IPS-20b (cell line): ENCODE results near the gene IRAG1.

Experiments used
- H3K27ac ChIP-seq: one replicate; pipeline ENCODE4 v1.5.1; 2013; ENCODE audit warnings: low read length
- H3K27me3 ChIP-seq: 2 replicates; pipeline ENCODE4 v1.6.1; 2013; ENCODE audit warnings: mild to moderate bottlenecking, low read length, inconsistent platforms; ENCODE audit not compliant: insufficient read depth
- H3K36me3 ChIP-seq: 2 replicates; pipeline ENCODE4 v1.6.1; 2013; ENCODE audit warnings: low read depth, mild to moderate bottlenecking, inconsistent platforms, low read length, moderate library complexity; ENCODE audit not compliant: insufficient read depth
- H3K4me1 ChIP-seq: 2 replicates; pipeline ENCODE4 v1.6.1; 2013; ENCODE audit warnings: mild to moderate bottlenecking, control low read depth, inconsistent platforms, low read length, moderate library complexity; ENCODE audit not compliant: insufficient read depth
- H3K4me3 ChIP-seq: 2 replicates; pipeline ENCODE4 v1.5.1; 2013; ENCODE audit warnings: mild to moderate bottlenecking, low read length, inconsistent platforms
- H3K9ac ChIP-seq: 2 replicates; pipeline ENCODE4 v1.6.1; 2013; ENCODE audit warnings: low read depth, mild to moderate bottlenecking, inconsistent platforms, low read length, moderate library complexity
- H3K9me3 ChIP-seq: 2 replicates; pipeline ENCODE4 v1.6.1; 2013; ENCODE audit warnings: mild to moderate bottlenecking, low read depth, low read length, inconsistent platforms; ENCODE audit not compliant: insufficient read depth

The IRAG1 gene

GRCh38 chr11:10663365-10663764 lies 30.2 kb downstream of the IRAG1 start:
- H3K4me3 ChIP-seq, result no peak overlapping the region
- H3K36me3 ChIP-seq, result no peaks in the 10 kb centered on the region
- no peak overlapping the region for H3K9ac ChIP-seq
- no peaks in the 10 kb centered on the region for H3K9me3 ChIP-seq
- no peaks in the 10 kb centered on the region for H3K4me1 ChIP-seq
- no peaks in the 10 kb centered on the region for H3K27me3 ChIP-seq
- H3K27ac ChIP-seq, result no peak overlapping the region

GRCh38 chr11:10660323-10660722 lies 33.2 kb downstream of the IRAG1 start:
- H3K36me3 ChIP-seq, result no peaks in the 10 kb centered on the region
- no peaks in the 10 kb centered on the region for H3K4me1 ChIP-seq
- H3K27me3 ChIP-seq, result no peaks in the 10 kb centered on the region
- H3K9me3 ChIP-seq, result no peaks in the 10 kb centered on the region
- H3K4me3 ChIP-seq, result no peak overlapping the region
- H3K27ac ChIP-seq, result no peak overlapping the region
- no peak overlapping the region for H3K9ac ChIP-seq

- Histone ChIP-seq H3K9ac (no peak overlapping the region), H3K36me3 (no peaks in the 10 kb centered on the region), H3K27me3 (no peaks in the 10 kb centered on the region), H3K4me1 (no peaks in the 10 kb centered on the region), H3K9me3 (no peaks in the 10 kb centered on the region), H3K27ac (no peak overlapping the region), H3K4me3 (no peak overlapping the region)
These were observed 34.0 kb downstream of the IRAG1 start for GRCh38 chr11:10659339-10660216.

GRCh38 chr11:10658621-10659338 lies 34.8 kb downstream of the IRAG1 start:
- Histone ChIP-seq H3K9ac (no peak overlapping the region), H3K4me1 (no peaks in the 10 kb centered on the region), H3K27me3 (no peaks in the 10 kb centered on the region), H3K36me3 (no peaks in the 10 kb centered on the region), H3K27ac (no peak overlapping the region), H3K9me3 (no peaks in the 10 kb centered on the region), H3K4me3 (no peak overlapping the region)

- no peaks in the 10 kb centered on the region for H3K27me3 ChIP-seq
- no peaks in the 10 kb centered on the region for H3K4me1 ChIP-seq
- H3K27ac ChIP-seq, result no peak overlapping the region
- H3K9ac ChIP-seq, result no peak overlapping the region
- no peaks in the 10 kb centered on the region for H3K9me3 ChIP-seq
- H3K4me3 ChIP-seq, result no peak overlapping the region
- no peaks in the 10 kb centered on the region for H3K36me3 ChIP-seq
These were observed 36.0 kb downstream of the IRAG1 start for GRCh38 chr11:10657308-10658271.

GRCh38 chr11:10655943-10656576 lies 37.5 kb downstream of the IRAG1 start:
- Histone ChIP-seq H3K27me3 (no peaks in the 10 kb centered on the region), H3K27ac (no peak overlapping the region), H3K9ac (no peak overlapping the region), H3K4me1 (no peaks in the 10 kb centered on the region), H3K9me3 (no peaks in the 10 kb centered on the region), H3K4me3 (no peak overlapping the region), H3K36me3 (no peaks in the 10 kb centered on the region)

- Histone ChIP-seq H3K9ac (no peak overlapping the region), H3K4me3 (no peak overlapping the region), H3K36me3 (no peaks in the 10 kb centered on the region), H3K4me1 (no peaks in the 10 kb centered on the region), H3K27ac (no peak overlapping the region), H3K27me3 (no peaks in the 10 kb centered on the region), H3K9me3 (no peaks in the 10 kb centered on the region)
These were observed 38.3 kb downstream of the IRAG1 start for GRCh38 chr11:10655227-10655626.

- H3K9ac ChIP-seq, result no peak overlapping the region
- H3K27me3 ChIP-seq, result no peaks in the 10 kb centered on the region
- H3K27ac ChIP-seq, result no peak overlapping the region
- H3K9me3 ChIP-seq, result no peaks in the 10 kb centered on the region
- no peaks in the 10 kb centered on the region for H3K4me1 ChIP-seq
- H3K4me3 ChIP-seq, result no peak overlapping the region
- no peaks in the 10 kb centered on the region for H3K36me3 ChIP-seq
These were observed 38.8 kb downstream of the IRAG1 start for GRCh38 chr11:10654811-10655150.

GRCh38 chr11:10653946-10654810 lies 39.4 kb downstream of the IRAG1 start:
- H3K4me1 ChIP-seq, result no peaks in the 10 kb centered on the region
- H3K9ac ChIP-seq, result no peak overlapping the region

GRCh38 chr11:10653261-10653660 lies 40.3 kb downstream of the IRAG1 start:
- Histone ChIP-seq H3K36me3 (no peaks in the 10 kb centered on the region), H3K4me3 (no peak overlapping the region), H3K27ac (no peak overlapping the region), H3K9ac (no peak overlapping the region), H3K9me3 (no peaks in the 10 kb centered on the region), H3K27me3 (no peaks in the 10 kb centered on the region), H3K4me1 (no peaks in the 10 kb centered on the region)

More at GRCh38 chr11:10653946-10654810, 39.4 kb downstream of the IRAG1 start:
- Histone ChIP-seq H3K36me3 (no peaks in the 10 kb centered on the region), H3K4me3 (no peak overlapping the region), H3K9me3 (no peaks in the 10 kb centered on the region), H3K27me3 (no peaks in the 10 kb centered on the region), H3K27ac (no peak overlapping the region)
